ENCODE measurements around the gene FABP3. TPM values are rescaled to one million over a fixed set of nuclear protein-coding genes. Genes with fewer than 3 reads are reported as not detected.

FABP3 gene
- total RNA-seq (2013; cell fraction: nucleolus; rRNA removed): 0.95 and 1.2 TPM in 2 replicates
- total RNA-seq (2014; rRNA removed) (0.33 and 0.62 TPM in 2 replicates), total RNA-seq (2014; rRNA removed; fragmentation: Illumina TruSeq; extraction: Trizol) (0.36 and 0.64 TPM in 2 replicates), total RNA-seq (2021) (0.43 TPM in 1 of 2 replicates, not detected in the other), polyA plus RNA-seq (2011; rRNA removed) (0.39 and 0.43 TPM in 2 replicates), polyA plus RNA-seq (2014; fragmentation: Illumina TruSeq; extraction: Trizol) (0.44 and 0.82 TPM in 2 replicates), polyA plus RNA-seq (2014; fragmentation: Nextera tagmentation; extraction: Ambion mirVana) (1 to 10 TPM in 1 of 2 experiments, under 1 TPM in 1; 0.72 to 1.2 TPM), polyA plus RNA-seq (2014; rRNA removed) (0.59 and 1.1 TPM in 2 replicates), polyA plus RNA-seq (2016; fragmentation: Nextera tagmentation; extraction: Ambion mirVana) (1 to 10 TPM in 1 of 2 experiments, not detected in 1; 1.1 TPM), polyA minus RNA-seq (2011; rRNA and poly(A)+ RNA removed) (0.93 TPM in 1 of 2 replicates, not detected in the other), Bru-seq, nascent RNA (percentile 26 among the genes with signal in this experiment), BruChase-seq, experiment 1, labeled RNA remaining after a 6-hour chase (percentile 15 among the genes with signal in this experiment), BruChase-seq, experiment 2, labeled RNA remaining after a 2-hour chase (percentile 17 among the genes with signal in this experiment)
- polyA plus RNA-seq (2011; ENCODE audit: low read depth): 9.4 TPM
- polyA plus RNA-seq (2011; cell fraction: cytosol; rRNA removed): 0.37 TPM in 2 replicates
- polyA plus RNA-seq (2011; cell fraction: nucleus; rRNA removed): 0.49 TPM in 1 of 2 replicates, not detected in the other
- polyA plus RNA-seq (2012): 12.6 and 13.4 TPM in 2 replicates
- not detected in 2 replicates for polyA minus RNA-seq (2011; cell fraction: cytosol; rRNA and poly(A)+ RNA removed)
- not detected in 2 replicates for polyA minus RNA-seq (2011; cell fraction: nucleus; rRNA and poly(A)+ RNA removed)
- long read RNA-seq, experiment 1: 0 reads
- long read RNA-seq, experiment 2, partial matches to known transcripts: 0 of 3 reads
- long read RNA-seq, experiment 2, other reads (novel, unspliced or antisense): 3 of 3 reads

- no peaks in the 10 kb centered on the region for H4K20me1 ChIP-seq (ENCODE audit: control insufficient read depth, insufficient read depth)
- H3K4me2 ChIP-seq (ENCODE audit: control insufficient read depth, insufficient read depth): peak within 1 kb of the TSS; percentile 68
- TF ChIP-seq CBX3 (IDR thresholded peaks at IDR 0.05; ENCODE audit: borderline replicate concordance, low read depth): no peak
- TF ChIP-seq JUNB (IDR thresholded peaks at IDR 0.05): no peak
- TF ChIP-seq PAX8 (IDR thresholded peaks at IDR 0.05): no peak
- TF ChIP-seq BHLHE40 (IDR thresholded peaks at IDR 0.05; ENCODE audit: borderline replicate concordance in 1 of 2, low read depth in 2 of 2, low read length in 1 of 2): peak; percentile 66 to 78; a peak in 2 of 4 replicates
- no peak for TF ChIP-seq MTA3 (IDR thresholded peaks at IDR 0.05; ENCODE audit: borderline replicate concordance, low read length)
- TF ChIP-seq SREBF1 (IDR thresholded peaks at IDR 0.05; ENCODE audit: low read length): no peak
- TF ChIP-seq CTCF (IDR thresholded peaks at IDR 0.05 in 2 of 3, conservative IDR thresholded peaks at IDR 0.05 in 1 of 3; ENCODE audit: control insufficient read depth in 2 of 3, extremely low read depth in 1 of 3, insufficient read depth in 1 of 3, low read depth in 3 of 3, low read length in 3 of 3): 0 out of 6 replicates have a peak, but pooled peaks of 1 of the 3 experiments have one; percentile 2
- TF ChIP-seq CBX5 (IDR thresholded peaks at IDR 0.05; ENCODE audit: low read depth): no peak
- no peak for TF ChIP-seq BRCA1 (IDR thresholded peaks at IDR 0.05; ENCODE audit: low read depth, low read length)
- no peak for TF ChIP-seq BACH1 (IDR thresholded peaks at IDR 0.05; ENCODE audit: borderline replicate concordance)
- TF ChIP-seq EGR1 (IDR thresholded peaks at IDR 0.05; ENCODE audit: borderline replicate concordance in 1 of 2, low read depth in 2 of 2, low read length in 2 of 2): 0 out of 3 replicates have a peak, but pooled peaks of 1 of the 2 experiments have one; percentile 34
- no peak for TF ChIP-seq ETV6 (conservative IDR thresholded peaks at IDR 0.05 in 1 of 2, IDR thresholded peaks at IDR 0.05 in 1 of 2; ENCODE audit: borderline replicate concordance in 1 of 2, low read depth in 1 of 2)
- H3K27ac ChIP-seq (ENCODE audit: control insufficient read depth, insufficient read depth): no peak within 1 kb of the TSS
- H3K9me3 ChIP-seq (replicated peaks; ENCODE audit: control insufficient read depth, insufficient read depth, low read length): no peaks in the 10 kb centered on the region
- WGBS (ENCODE audit: insufficient coverage, insufficient replicate concordance, low lambda C conversion rate, missing lambda C conversion rate): 8% methylated on average over 37 of the region's 44 CpGs
- no peak for FAIRE-seq
- ChIA-PET CTCF (interaction anchor here (0.9 to 5.5 kb wide), 11 partner anchors 11 to 245 kb away, joined by 3 to 42 read pairs (median 4); no protein-coding TSS in a partner anchor), RAD21 (ENCODE audit: unreplicated experiment) (interaction anchor here (0.7 to 2.3 kb wide), 8 partner anchors 11 to 176 kb away, joined by 3 to 15 read pairs (median 4); no protein-coding TSS in a partner anchor), SMC1A (ENCODE audit: uncharacterized antibody, unreplicated experiment) (interaction anchor here (0.9 to 2.4 kb wide), 7 partner anchors 12 to 193 kb away, joined by 3 to 7 read pairs (median 3); partner anchors contain the start of genes SNRNP40 and ZCCHC17), POLR2A (interaction anchor here (0.6 to 1.4 kb wide), 4 partner anchors 22 to 335 kb away, joined by 4 read pairs; no protein-coding TSS in a partner anchor)
- no peaks in the 10 kb centered on the region; a peak in 1 of 4 replicates for H3K36me3 ChIP-seq (ENCODE audit: control insufficient read depth in 2 of 2, insufficient read depth in 2 of 2, low read length in 1 of 2)
- DNase-seq (ENCODE audit: low read depth, low spot score): no peak
- H3K79me2 ChIP-seq (ENCODE audit: control insufficient read depth, insufficient read depth, low read length): no peaks in the 10 kb centered on the region
- H3K4me1 ChIP-seq (ENCODE audit: control insufficient read depth, insufficient read depth, low read length): no peaks in the 10 kb centered on the region
- H3K27me3 ChIP-seq (replicated peaks in 1 of 2; ENCODE audit: control insufficient read depth in 2 of 2, insufficient read depth in 2 of 2, low read length in 1 of 2): no peaks in the 10 kb centered on the region
- H3K4me3 ChIP-seq: peak within 1 kb of the TSS; percentile 52
- in situ Hi-C loops (cut with MboI) (no loop called here), intact Hi-C loops (cut with micrococcal nuclease; ENCODE audit: unreplicated experiment) (no loop called here)
- H2AFZ ChIP-seq (ENCODE audit: control insufficient read depth, low read depth, low read length): peak within 1 kb of the TSS; percentile 52; the same call in 1 of the 2 replicates
- peak; percentile 83 for ATAC-seq
- no peak within 1 kb of the TSS for H3K9ac ChIP-seq (ENCODE audit: control insufficient read depth, insufficient read depth, low read length)
- BruUV-seq (replicated peaks): no TSS peak
These were observed at the start of gene FABP3 for GRCh38 chr1:31373056-31373896. Gene FABP3, minus strand, starts transcription at chr1:31373076. Its CDS starts 62 bp downstream, at chr1:31373014.

Measured in GM12878 (cell line).